Neural cell (in vitro differentiated cells): Measurements from ENCODE around the gene CLDN14. TPM values are rescaled to one million over a fixed set of nuclear protein-coding genes. Genes with fewer than 3 reads are reported as not detected.

ENCODE experiments used
- H2AFZ ChIP-seq: fragments of 200-600, 300-800 bp; sonication (generic), shearing (Covaris generic); 2 replicates; pipeline ENCODE4 v1.6.0; 2014; ENCODE audit warnings: low read depth, mild to moderate bottlenecking, antibody characterized with exemption, low read length, moderate library complexity
- H3F3A ChIP-seq: fragments of 200-600 bp; shearing (Covaris generic); 2 replicates; pipeline ENCODE4 v1.6.1; 2016; ENCODE audit warnings: mild to moderate bottlenecking, moderate library complexity, mixed read lengths, antibody characterized with exemption, low read length; ENCODE audit not compliant: insufficient read depth, poor library complexity, severe bottlenecking
- H3K27ac ChIP-seq: fragments of 200-600, 300-800 bp; sonication (generic), shearing (Covaris generic); 2 replicates; pipeline ENCODE4 v1.5.1; 2014; ENCODE audit warnings: mild to moderate bottlenecking, low read length, moderate library complexity
- H3K27me3 ChIP-seq: fragments of 300-800, 200-600 bp; sonication (generic), shearing (Covaris generic); 2 replicates; pipeline ENCODE4 v1.6.0; 2014; ENCODE audit warnings: mild to moderate bottlenecking, low read depth, low read length, moderate library complexity; ENCODE audit not compliant: insufficient read depth
- H3K36me3 ChIP-seq: fragments of 300-800, 200-600 bp; sonication (generic), shearing (Covaris generic); 2 replicates; pipeline ENCODE4 v1.5.1; 2014; ENCODE audit warnings: mild to moderate bottlenecking, antibody characterized with exemption, low read length, moderate library complexity; ENCODE audit not compliant: insufficient read depth
- H3K4me2 ChIP-seq: fragments of 300-800, 200-600 bp; sonication (generic), shearing (Covaris generic); 2 replicates; pipeline ENCODE4 v1.6.0; 2014; ENCODE audit warnings: mild to moderate bottlenecking, low read length
- H3K4me3 ChIP-seq: fragments of 300-800, 200-600 bp; sonication (generic), shearing (Covaris generic); 2 replicates; pipeline ENCODE4 v1.5.1; 2014; ENCODE audit warnings: mild to moderate bottlenecking, low read length, moderate library complexity
- H3K79me2 ChIP-seq: fragments of 200-600 bp; shearing (Covaris generic); replicated peaks from 2 replicates; pipeline ENCODE4 v1.6.0; 2014; ENCODE audit warnings: mild to moderate bottlenecking, low read length, moderate library complexity; ENCODE audit not compliant: insufficient read depth
- H3K9ac ChIP-seq: fragments of 300-800, 200-600 bp; sonication (generic), shearing (Covaris generic); 2 replicates; pipeline ENCODE4 v1.6.1; 2016; ENCODE audit warnings: mild to moderate bottlenecking, low read length, mixed read lengths
- H3K9me2 ChIP-seq: fragments of 200-600 bp; shearing (Covaris generic); 2 replicates; pipeline ENCODE4 v1.6.1; 2016; ENCODE audit warnings: mild to moderate bottlenecking, low read length, mixed read lengths; ENCODE audit not compliant: insufficient read depth
- H3K9me3 ChIP-seq: fragments of 200-600, 300-800 bp; sonication (generic), shearing (Covaris generic); 2 replicates; pipeline ENCODE4 v1.6.1; 2016; ENCODE audit warnings: mild to moderate bottlenecking, mixed run types, low read length, moderate library complexity, mixed read lengths
- H4K20me1 ChIP-seq: fragments of 200-600 bp; shearing (Covaris generic); 2 replicates; pipeline ENCODE4 v1.6.1; 2016; ENCODE audit warnings: mild to moderate bottlenecking, mixed run types; ENCODE audit not compliant: insufficient read depth
- EP300 ChIP-seq: fragments of 450-650 bp; conservative IDR thresholded peaks from 2 replicates; pipeline ENCODE4 v1.6.1; 2014; ENCODE audit warnings: antibody characterized with exemption, mild to moderate bottlenecking, moderate library complexity; ENCODE audit not compliant: poor library complexity, severe bottlenecking
- EZH2 ChIP-seq: fragments of 200-600, 300-800 bp; shearing (Covaris generic), sonication (generic); IDR thresholded peaks from 2 replicates; pipeline ENCODE4 v1.6.1; 2014; ENCODE audit warnings: antibody characterized with exemption, low read length, borderline replicate concordance, mild to moderate bottlenecking; ENCODE audit not compliant: insufficient read depth, poor library complexity, severe bottlenecking
- MXI1 ChIP-seq: fragments of 450-650 bp; conservative IDR thresholded peaks from 2 replicates; pipeline ENCODE4 v1.6.1; 2014; ENCODE audit warnings: antibody characterized with exemption, mild to moderate bottlenecking; ENCODE audit not compliant: poor library complexity, severe bottlenecking
- POLR2AphosphoS5 ChIP-seq: IDR thresholded peaks from 2 replicates; pipeline ENCODE4 v1.6.1; 2012
- RAD21 ChIP-seq: fragments of 450-650 bp; conservative IDR thresholded peaks from 2 replicates; pipeline ENCODE4 v1.6.1; 2014; ENCODE audit warnings: antibody characterized with exemption, mild to moderate bottlenecking, moderate library complexity
- SMC3 ChIP-seq: fragments of 450-650 bp; conservative IDR thresholded peaks from 2 replicates; pipeline ENCODE4 v1.6.1; 2014; ENCODE audit warnings: antibody characterized with exemption, mild to moderate bottlenecking, moderate library complexity; ENCODE audit not compliant: poor library complexity
- TAF1 ChIP-seq: IDR thresholded peaks from 2 replicates; pipeline ENCODE4 v1.6.1; 2012; ENCODE audit warnings: low read depth
- polyA plus RNA-seq: library from polyadenylated mRNA; depleted of rRNA; stranded (reverse); fragments of >200 nt; gene quantifications from 2 replicates; pipeline ENCODE4 v1.2.3, GENCODE V29; 2014
- TF ChIP-seq, protein P1 (sequence below): IDR thresholded peaks from 2 replicates; pipeline ENCODE4 v1.6.1; 2012; ENCODE audit warnings: borderline replicate concordance
- TF ChIP-seq, protein P2 (sequence below): fragments of 450-650 bp; IDR thresholded peaks from 2 replicates; pipeline ENCODE4 v1.5.1; 2014; ENCODE audit warnings: antibody characterized with exemption, mild to moderate bottlenecking, moderate library complexity; ENCODE audit not compliant: poor library complexity, severe bottlenecking

Gene CLDN14
- polyA plus RNA-seq, 1 donor from 2014 or later, result not detected

DNA sequence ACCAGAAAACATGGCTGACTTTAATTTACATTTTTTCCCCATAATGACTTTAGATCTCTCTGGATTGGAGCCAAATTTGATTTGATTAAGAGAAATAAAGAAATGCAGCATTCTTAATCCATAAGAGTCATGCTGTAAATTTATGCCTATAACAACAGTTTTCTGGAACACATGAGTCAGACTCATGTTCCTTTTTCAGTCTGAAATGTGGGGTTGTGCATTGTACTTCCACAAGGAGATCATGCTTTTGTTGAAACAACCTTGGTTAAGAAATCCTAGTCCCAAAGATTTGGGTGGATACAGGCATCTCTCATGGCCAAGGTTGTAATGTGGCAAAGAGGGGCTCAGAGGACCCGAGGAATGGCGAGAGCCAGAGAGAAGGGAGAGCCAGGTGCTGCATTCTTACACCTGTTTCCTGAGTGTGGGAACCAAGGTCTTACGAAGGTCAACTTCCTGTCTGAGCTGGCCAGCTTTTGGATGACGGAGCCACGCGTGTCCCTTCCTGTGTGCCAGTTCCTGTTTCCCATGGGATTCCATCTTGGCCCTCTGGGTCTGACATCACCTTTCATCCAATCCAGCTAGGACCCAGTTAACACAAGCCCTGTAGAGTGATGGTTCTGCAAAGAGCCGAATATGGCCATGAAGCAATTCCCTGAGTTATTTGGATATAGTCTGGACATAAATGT lies 23.1 kb downstream of the CLDN14 start:
- no peak overlapping the region for H3K9ac ChIP-seq
- no peak for TF ChIP-seq TAF1
- TF ChIP-seq, protein P1, sequence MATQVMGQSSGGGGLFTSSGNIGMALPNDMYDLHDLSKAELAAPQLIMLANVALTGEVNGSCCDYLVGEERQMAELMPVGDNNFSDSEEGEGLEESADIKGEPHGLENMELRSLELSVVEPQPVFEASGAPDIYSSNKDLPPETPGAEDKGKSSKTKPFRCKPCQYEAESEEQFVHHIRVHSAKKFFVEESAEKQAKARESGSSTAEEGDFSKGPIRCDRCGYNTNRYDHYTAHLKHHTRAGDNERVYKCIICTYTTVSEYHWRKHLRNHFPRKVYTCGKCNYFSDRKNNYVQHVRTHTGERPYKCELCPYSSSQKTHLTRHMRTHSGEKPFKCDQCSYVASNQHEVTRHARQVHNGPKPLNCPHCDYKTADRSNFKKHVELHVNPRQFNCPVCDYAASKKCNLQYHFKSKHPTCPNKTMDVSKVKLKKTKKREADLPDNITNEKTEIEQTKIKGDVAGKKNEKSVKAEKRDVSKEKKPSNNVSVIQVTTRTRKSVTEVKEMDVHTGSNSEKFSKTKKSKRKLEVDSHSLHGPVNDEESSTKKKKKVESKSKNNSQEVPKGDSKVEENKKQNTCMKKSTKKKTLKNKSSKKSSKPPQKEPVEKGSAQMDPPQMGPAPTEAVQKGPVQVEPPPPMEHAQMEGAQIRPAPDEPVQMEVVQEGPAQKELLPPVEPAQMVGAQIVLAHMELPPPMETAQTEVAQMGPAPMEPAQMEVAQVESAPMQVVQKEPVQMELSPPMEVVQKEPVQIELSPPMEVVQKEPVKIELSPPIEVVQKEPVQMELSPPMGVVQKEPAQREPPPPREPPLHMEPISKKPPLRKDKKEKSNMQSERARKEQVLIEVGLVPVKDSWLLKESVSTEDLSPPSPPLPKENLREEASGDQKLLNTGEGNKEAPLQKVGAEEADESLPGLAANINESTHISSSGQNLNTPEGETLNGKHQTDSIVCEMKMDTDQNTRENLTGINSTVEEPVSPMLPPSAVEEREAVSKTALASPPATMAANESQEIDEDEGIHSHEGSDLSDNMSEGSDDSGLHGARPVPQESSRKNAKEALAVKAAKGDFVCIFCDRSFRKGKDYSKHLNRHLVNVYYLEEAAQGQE, result no peak
- TF ChIP-seq SMC3, result no peak
- TF ChIP-seq EP300, result no peak
- TF ChIP-seq MXI1, result no peak
- TF ChIP-seq EZH2, result no peak
- no peak for TF ChIP-seq POLR2AphosphoS5
- H3K27me3 ChIP-seq, result no peaks in the 10 kb centered on the region
- H3K4me3 ChIP-seq, result no peak overlapping the region
- H3K4me2 ChIP-seq, result no peak overlapping the region
- no peaks in the 10 kb centered on the region for H3K36me3 ChIP-seq
- H3K9me2 ChIP-seq, result no peaks in the 10 kb centered on the region
- no peaks in the 10 kb centered on the region for H3K9me3 ChIP-seq
- no peaks in the 10 kb centered on the region for H3K79me2 ChIP-seq
- H3K27ac ChIP-seq, result no peak overlapping the region
- H2AFZ ChIP-seq, result no peak overlapping the region
- no peaks in the 10 kb centered on the region for H3F3A ChIP-seq
- no peaks in the 10 kb centered on the region for H4K20me1 ChIP-seq

DNA sequence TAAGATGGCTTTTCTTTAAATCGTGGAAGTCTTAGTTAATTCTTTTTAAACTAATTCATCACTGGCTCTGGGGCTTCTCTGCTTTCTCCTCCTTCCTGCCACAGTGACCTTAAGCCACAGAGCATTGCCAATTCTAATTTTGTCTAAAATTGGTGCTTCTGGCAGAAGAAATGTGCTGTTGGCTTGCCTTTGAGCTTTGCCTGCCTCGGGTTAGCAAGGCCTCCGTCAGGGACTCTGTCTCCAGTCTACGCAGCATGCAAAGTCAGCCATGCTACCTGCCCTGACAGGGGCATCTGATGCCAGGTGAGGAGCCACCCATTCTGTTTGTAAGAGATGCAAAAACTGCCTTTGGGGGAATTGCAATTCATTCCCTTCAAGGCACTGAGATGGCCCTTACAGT lies 25.2 kb downstream of the CLDN14 start:
- no peaks in the 10 kb centered on the region for H3K79me2 ChIP-seq
- no peak overlapping the region for H3K9ac ChIP-seq
- H3K4me2 ChIP-seq, result no peak overlapping the region
- H4K20me1 ChIP-seq, result no peaks in the 10 kb centered on the region
- H3K27me3 ChIP-seq, result no peaks in the 10 kb centered on the region
- H2AFZ ChIP-seq, result no peak overlapping the region
- no peaks in the 10 kb centered on the region for H3K36me3 ChIP-seq
- no peaks in the 10 kb centered on the region for H3F3A ChIP-seq
- no peak for TF ChIP-seq EP300
- TF ChIP-seq MXI1, result no peak
- no peak for TF ChIP-seq RAD21
- TF ChIP-seq SMC3, result no peak
- TF ChIP-seq, protein P1, result no peak
- TF ChIP-seq POLR2AphosphoS5, result no peak
- TF ChIP-seq TAF1, result no peak
- no peak for TF ChIP-seq EZH2
- TF ChIP-seq, protein P2, sequence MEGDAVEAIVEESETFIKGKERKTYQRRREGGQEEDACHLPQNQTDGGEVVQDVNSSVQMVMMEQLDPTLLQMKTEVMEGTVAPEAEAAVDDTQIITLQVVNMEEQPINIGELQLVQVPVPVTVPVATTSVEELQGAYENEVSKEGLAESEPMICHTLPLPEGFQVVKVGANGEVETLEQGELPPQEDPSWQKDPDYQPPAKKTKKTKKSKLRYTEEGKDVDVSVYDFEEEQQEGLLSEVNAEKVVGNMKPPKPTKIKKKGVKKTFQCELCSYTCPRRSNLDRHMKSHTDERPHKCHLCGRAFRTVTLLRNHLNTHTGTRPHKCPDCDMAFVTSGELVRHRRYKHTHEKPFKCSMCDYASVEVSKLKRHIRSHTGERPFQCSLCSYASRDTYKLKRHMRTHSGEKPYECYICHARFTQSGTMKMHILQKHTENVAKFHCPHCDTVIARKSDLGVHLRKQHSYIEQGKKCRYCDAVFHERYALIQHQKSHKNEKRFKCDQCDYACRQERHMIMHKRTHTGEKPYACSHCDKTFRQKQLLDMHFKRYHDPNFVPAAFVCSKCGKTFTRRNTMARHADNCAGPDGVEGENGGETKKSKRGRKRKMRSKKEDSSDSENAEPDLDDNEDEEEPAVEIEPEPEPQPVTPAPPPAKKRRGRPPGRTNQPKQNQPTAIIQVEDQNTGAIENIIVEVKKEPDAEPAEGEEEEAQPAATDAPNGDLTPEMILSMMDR, result no peak
- no peaks in the 10 kb centered on the region for H3K9me2 ChIP-seq
- H3K9me3 ChIP-seq, result no peaks in the 10 kb centered on the region
- H3K4me3 ChIP-seq, result no peak overlapping the region
- no peak overlapping the region for H3K27ac ChIP-seq
